ENCODE measurements around the gene PRMT2.

Gene PRMT2

GRCh38 chr21:46618738-46619379 lies 16.6 kb upstream of the PRMT2 start:
- no peak for DNase-seq (ENCODE audit: extremely low read depth, low read depth)
- TF ChIP-seq, protein P1, sequence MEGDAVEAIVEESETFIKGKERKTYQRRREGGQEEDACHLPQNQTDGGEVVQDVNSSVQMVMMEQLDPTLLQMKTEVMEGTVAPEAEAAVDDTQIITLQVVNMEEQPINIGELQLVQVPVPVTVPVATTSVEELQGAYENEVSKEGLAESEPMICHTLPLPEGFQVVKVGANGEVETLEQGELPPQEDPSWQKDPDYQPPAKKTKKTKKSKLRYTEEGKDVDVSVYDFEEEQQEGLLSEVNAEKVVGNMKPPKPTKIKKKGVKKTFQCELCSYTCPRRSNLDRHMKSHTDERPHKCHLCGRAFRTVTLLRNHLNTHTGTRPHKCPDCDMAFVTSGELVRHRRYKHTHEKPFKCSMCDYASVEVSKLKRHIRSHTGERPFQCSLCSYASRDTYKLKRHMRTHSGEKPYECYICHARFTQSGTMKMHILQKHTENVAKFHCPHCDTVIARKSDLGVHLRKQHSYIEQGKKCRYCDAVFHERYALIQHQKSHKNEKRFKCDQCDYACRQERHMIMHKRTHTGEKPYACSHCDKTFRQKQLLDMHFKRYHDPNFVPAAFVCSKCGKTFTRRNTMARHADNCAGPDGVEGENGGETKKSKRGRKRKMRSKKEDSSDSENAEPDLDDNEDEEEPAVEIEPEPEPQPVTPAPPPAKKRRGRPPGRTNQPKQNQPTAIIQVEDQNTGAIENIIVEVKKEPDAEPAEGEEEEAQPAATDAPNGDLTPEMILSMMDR (IDR thresholded peaks at IDR 0.05; ENCODE audit: low read depth, low read length), result no peak

- DNase-seq (ENCODE audit: extremely low read depth, low read depth), result no peak
- TF ChIP-seq, protein P1 (IDR thresholded peaks at IDR 0.05; ENCODE audit: low read depth, low read length), result no peak
These were observed 15.6 kb upstream of the PRMT2 start for GRCh38 chr21:46619846-46620245.

- TF ChIP-seq, protein P1 (IDR thresholded peaks at IDR 0.05; ENCODE audit: low read depth, low read length), result no peak
- no peak for DNase-seq (ENCODE audit: extremely low read depth, low read depth)
These were observed 14.6 kb upstream of the PRMT2 start for GRCh38 chr21:46620846-46621245.

- DNase-seq (ENCODE audit: extremely low read depth, low read depth), result no peak
- TF ChIP-seq, protein P1 (IDR thresholded peaks at IDR 0.05; ENCODE audit: low read depth, low read length), result no peak
These were observed 13.9 kb upstream of the PRMT2 start for GRCh38 chr21:46621457-46622182.

DNA sequence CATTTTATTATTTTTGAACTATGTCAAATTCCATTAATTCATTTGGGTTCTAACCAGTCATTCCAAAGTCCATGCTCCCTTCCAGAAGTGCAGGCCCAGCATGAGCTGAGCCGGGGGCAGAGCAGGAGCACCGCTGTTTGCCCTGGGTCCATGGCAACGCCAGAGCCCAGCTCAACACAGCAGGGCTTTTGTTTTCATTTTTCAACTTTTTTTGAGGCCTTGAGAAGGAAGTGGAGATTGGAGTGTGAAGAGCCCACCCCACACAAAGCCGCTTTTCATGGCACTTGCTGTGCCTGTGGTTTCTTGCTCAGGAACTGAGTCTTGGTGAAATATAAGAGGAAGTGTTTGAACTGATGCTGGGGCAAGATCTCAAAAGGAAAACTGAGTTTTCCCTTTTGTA lies 13.2 kb upstream of the PRMT2 start:
- DNase-seq (ENCODE audit: extremely low read depth, low read depth), result no peak
- TF ChIP-seq, protein P1 (IDR thresholded peaks at IDR 0.05; ENCODE audit: low read depth, low read length), result no peak

DNA sequence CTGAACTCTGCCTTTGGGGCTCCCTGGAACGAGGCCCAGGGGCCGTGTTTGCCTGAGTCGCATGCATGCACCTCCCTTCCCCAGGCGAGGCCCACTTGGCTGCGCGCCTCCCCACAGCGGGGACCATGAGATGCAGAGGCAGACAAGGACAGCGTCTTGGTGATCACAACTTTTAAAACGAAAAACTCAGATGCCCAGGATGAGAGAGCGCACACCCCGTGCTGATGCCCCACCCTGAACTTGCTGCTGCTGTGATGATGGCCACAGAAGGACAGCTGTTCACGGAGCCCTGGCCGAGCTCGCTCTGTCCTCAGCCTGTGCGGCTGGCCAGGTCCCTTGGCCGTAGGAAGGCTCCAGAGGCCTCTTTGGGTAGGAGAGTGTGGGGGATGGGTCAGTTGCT lies 11.4 kb upstream of the PRMT2 start:
- TF ChIP-seq, protein P1 (IDR thresholded peaks at IDR 0.05; ENCODE audit: low read depth, low read length), result no peak
- DNase-seq (ENCODE audit: extremely low read depth, low read depth), result no peak

- TF ChIP-seq, protein P1 (IDR thresholded peaks at IDR 0.05; ENCODE audit: low read depth, low read length), result no peak
- DNase-seq (ENCODE audit: extremely low read depth, low read depth), result no peak
These were observed 9.7 kb upstream of the PRMT2 start for GRCh38 chr21:46625759-46626158.

Data from AG09319 (cell line).